ENCODE measurements around the gene TTC39B. TPM values are rescaled to one million over a fixed set of nuclear protein-coding genes. Genes with fewer than 3 reads are reported as not detected.

Gene TTC39B
- total RNA-seq, 4 donors from 2014 or later: 37.2 to 55.3 (median 45.6) TPM

- Histone ChIP-seq H3K27me3 (no peaks in the 10 kb centered on the region), H3K36me3 (no peaks in the 10 kb centered on the region), H3K9me3 (no peaks in the 10 kb centered on the region), H3K4me1 (peaks cover 9% of the 10 kb centered on the region), H3K4me3 (no peak overlapping the region), H3K27ac (no peak overlapping the region)
- DNase-seq (ENCODE audit: low spot score in 2 of 2): no peak
- TF ChIP-seq POLR2AphosphoS5 (IDR thresholded peaks at IDR 0.05) (no peak), EP300 (IDR thresholded peaks at IDR 0.05) (no peak), POLR2A (IDR thresholded peaks at IDR 0.05) (no peak)
- TF ChIP-seq, protein P1, sequence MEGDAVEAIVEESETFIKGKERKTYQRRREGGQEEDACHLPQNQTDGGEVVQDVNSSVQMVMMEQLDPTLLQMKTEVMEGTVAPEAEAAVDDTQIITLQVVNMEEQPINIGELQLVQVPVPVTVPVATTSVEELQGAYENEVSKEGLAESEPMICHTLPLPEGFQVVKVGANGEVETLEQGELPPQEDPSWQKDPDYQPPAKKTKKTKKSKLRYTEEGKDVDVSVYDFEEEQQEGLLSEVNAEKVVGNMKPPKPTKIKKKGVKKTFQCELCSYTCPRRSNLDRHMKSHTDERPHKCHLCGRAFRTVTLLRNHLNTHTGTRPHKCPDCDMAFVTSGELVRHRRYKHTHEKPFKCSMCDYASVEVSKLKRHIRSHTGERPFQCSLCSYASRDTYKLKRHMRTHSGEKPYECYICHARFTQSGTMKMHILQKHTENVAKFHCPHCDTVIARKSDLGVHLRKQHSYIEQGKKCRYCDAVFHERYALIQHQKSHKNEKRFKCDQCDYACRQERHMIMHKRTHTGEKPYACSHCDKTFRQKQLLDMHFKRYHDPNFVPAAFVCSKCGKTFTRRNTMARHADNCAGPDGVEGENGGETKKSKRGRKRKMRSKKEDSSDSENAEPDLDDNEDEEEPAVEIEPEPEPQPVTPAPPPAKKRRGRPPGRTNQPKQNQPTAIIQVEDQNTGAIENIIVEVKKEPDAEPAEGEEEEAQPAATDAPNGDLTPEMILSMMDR (IDR thresholded peaks at IDR 0.05): no peak
- WGBS: 87% methylated on average over 5 of the region's 5 CpGs
Observed at GRCh38 chr9:15131094-15131493, 175.9 kb downstream of the TTC39B start.

GRCh38 chr9:15127831-15128230 lies 179.2 kb downstream of the TTC39B start:
- WGBS: 92% methylated on average over 5 of the region's 5 CpGs
- no peaks in the 10 kb centered on the region for H3K4me1 ChIP-seq
- no peaks in the 10 kb centered on the region for H3K36me3 ChIP-seq
- no peak overlapping the region for H3K4me3 ChIP-seq
- no peaks in the 10 kb centered on the region for H3K27me3 ChIP-seq
- H3K27ac ChIP-seq: no peak overlapping the region
- no peaks in the 10 kb centered on the region for H3K9me3 ChIP-seq
- no peak for DNase-seq (ENCODE audit: low spot score in 2 of 2)
- TF ChIP-seq EP300 (IDR thresholded peaks at IDR 0.05) (no peak), POLR2AphosphoS5 (IDR thresholded peaks at IDR 0.05) (no peak), POLR2A (IDR thresholded peaks at IDR 0.05) (no peak)
- TF ChIP-seq, protein P1 (IDR thresholded peaks at IDR 0.05): no peak

DNA sequence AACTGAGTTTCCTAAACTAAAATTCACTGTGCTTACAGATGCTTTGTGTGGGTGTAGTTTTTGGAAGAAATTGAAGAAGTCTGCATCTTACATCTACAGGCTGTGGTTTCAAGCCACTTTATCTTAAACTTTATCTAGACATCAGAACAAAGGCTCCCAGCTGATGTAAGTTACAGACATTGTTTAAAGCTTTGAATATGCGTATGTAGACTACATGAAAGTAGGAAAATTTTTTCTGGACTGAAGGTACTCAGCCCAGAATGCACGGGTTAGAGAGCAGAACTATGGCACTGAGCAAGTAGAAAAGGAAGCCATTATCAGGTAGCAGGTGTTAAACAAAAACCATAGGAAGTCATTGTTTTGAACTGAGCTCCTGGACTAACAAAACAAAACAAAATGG lies 185.4 kb downstream of the TTC39B start:
- H3K4me3 ChIP-seq: no peak overlapping the region
- H3K27ac ChIP-seq: no peak overlapping the region
- 55% methylated on average over 2 of the region's 2 CpGs for WGBS
- no peaks in the 10 kb centered on the region for H3K4me1 ChIP-seq
- TF ChIP-seq, protein P1 (IDR thresholded peaks at IDR 0.05): no peak
- TF ChIP-seq POLR2AphosphoS5 (IDR thresholded peaks at IDR 0.05) (no peak), EP300 (IDR thresholded peaks at IDR 0.05) (no peak), POLR2A (IDR thresholded peaks at IDR 0.05) (no peak)
- H3K27me3 ChIP-seq: peaks cover 6% of the 10 kb centered on the region
- H3K36me3 ChIP-seq: no peaks in the 10 kb centered on the region
- DNase-seq (ENCODE audit: low spot score in 2 of 2): no peak
- H3K9me3 ChIP-seq: no peaks in the 10 kb centered on the region

DNA sequence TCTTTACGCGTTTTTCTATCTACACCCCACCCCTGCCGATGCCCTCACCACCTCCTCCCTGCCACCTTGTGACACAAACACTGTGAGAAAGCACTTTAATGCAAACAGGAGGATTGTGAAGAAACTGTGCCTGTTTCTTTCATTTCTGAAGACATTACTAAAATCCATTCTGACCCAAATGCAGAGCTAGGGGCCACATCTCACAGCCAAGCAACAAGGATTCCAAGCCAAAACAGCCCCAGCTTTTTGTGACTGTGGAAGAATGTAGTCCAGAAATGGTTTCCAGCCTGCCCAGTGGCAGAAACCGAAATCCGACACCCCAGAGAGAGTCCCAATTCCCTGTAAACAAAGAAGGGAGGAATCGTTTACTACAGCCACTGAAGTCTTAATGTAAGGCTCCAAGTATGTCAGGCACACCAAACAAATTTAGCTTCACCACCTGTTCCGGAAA lies 190.9 kb downstream of the TTC39B start:
- Histone ChIP-seq H3K9me3 (no peaks in the 10 kb centered on the region), H3K4me1 (no peaks in the 10 kb centered on the region), H3K27me3 (peaks cover 6% of the 10 kb centered on the region), H3K27ac (no peak overlapping the region), H3K4me3 (no peak overlapping the region), H3K36me3 (no peaks in the 10 kb centered on the region)
- TF ChIP-seq EP300 (IDR thresholded peaks at IDR 0.05): no peak
- no peak for TF ChIP-seq POLR2AphosphoS5 (IDR thresholded peaks at IDR 0.05)
- TF ChIP-seq, protein P1 (IDR thresholded peaks at IDR 0.05): no peak
- TF ChIP-seq POLR2A (IDR thresholded peaks at IDR 0.05): no peak
- no peak for DNase-seq (ENCODE audit: low spot score in 2 of 2)
- 46% methylated on average over 7 of the region's 7 CpGs for WGBS

DNA sequence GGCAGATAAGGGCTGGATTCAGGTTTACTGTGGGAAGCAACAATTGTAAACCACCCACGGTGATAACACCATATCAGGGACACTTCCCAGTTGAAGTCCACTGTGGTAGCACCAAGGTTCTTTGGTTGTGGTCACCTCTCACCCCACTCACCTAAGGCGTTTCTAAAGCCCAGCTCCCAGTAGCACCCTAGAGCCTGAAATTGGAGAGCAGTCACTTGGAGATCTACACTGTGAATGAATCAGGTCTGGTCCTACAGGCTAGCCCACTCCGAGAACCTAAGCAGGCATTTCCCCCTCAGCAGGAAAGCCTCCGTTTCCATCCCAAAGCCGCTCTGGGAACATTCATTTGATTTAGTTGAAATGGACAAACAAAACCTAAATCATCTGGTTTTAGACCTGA lies 191.3 kb downstream of the TTC39B start:
- Histone ChIP-seq H3K27ac (no peak overlapping the region), H3K4me3 (no peak overlapping the region), H3K9me3 (no peaks in the 10 kb centered on the region), H3K4me1 (no peaks in the 10 kb centered on the region), H3K36me3 (no peaks in the 10 kb centered on the region), H3K27me3 (peaks cover 6% of the 10 kb centered on the region)
- no peak for DNase-seq (ENCODE audit: low spot score in 2 of 2)
- WGBS: 76% methylated on average over 5 of the region's 5 CpGs
- TF ChIP-seq POLR2A (IDR thresholded peaks at IDR 0.05) (no peak), POLR2AphosphoS5 (IDR thresholded peaks at IDR 0.05) (no peak), EP300 (IDR thresholded peaks at IDR 0.05) (no peak)
- TF ChIP-seq, protein P1 (IDR thresholded peaks at IDR 0.05): no peak
